Activated T-helper 9 cell treated with anti-CD3 and anti-CD28 coated beads, Interleukin-2, amount 50 U/mL, for 16 hours (primary cell): ENCODE measurements around the gene FASTKD1.

Experiments used
- DNase-seq: peaks from one replicate; pipeline ENCODE4 v3.0.0-alpha.2; 2020; ENCODE audit warnings: low read depth

The FASTKD1 gene

GRCh38 chr2:169504651-169505050 lies 69.0 kb downstream of the FASTKD1 start:
- DNase-seq = no peak

DNA sequence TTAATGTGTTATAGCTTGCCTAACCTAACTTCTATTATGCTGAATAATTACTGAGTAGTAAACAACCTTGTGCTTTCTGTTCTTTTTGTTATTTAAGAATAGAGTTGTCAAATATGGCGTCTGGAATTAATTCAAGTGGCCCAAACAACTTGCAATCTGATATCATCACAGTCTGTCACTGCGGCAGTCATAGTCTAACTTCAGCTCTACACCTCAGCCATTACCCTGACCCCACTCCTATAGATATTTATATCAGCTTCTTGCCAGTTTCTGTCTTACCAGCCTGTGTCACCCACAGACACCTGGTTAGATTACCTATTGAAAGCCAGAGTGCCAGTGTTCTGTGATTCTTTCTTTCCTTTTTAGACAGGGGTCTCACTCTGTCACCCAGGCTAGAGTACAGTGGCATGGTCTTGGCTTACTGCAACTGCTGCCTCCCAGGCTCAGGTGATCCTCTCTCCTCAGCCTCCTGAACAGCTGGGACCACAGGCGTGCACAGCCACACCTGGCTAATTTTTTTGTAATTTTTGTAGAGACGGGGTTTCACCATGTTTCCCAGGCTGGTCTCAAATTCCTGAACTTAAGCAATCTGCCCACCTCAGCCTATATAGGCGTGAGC lies 78.2 kb downstream of the FASTKD1 start:
- DNase-seq = no peak

DNA sequence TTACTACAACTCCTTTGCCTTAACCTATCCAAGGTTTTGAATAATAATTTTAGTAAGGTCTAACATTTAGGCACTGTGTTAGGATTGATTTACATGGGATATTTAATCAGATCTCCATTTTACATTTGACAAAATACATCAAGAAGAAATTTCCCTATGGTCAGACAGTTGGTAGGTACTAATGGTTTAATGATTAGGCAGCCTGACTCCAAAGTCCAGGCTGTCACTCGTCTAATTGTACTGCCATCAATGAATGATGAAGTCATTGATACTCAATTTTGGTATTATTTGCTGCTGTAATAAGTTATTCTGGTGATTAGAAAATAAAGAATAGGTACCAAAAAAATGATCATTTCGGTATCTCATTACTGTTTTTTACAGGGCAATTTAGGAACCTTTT lies 80.3 kb downstream of the FASTKD1 start:
- no peak for DNase-seq

DNA sequence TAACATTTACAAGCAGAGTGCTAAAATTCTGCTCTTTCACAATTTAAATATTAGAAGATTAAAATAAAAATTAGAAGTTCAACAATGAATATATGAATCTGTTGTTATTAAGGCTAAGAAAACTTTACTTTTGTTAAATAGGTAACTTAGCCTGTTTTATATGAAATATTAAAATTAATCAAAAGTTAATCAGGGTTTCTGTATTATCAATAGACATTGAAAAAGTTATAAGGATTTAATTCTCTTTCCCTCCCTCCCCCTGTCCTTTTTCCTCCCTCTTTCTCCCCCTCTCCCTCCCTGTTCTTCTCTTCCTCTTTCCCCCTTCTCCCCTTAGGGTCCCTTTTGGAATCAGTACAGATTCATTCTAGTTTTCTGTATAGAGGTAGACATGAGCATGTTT lies 82.3 kb downstream of the FASTKD1 start:
- DNase-seq = no peak

- no peak for DNase-seq
These were observed 82.8 kb downstream of the FASTKD1 start for GRCh38 chr2:169490834-169491233.

GRCh38 chr2:169486487-169486886 lies 87.2 kb downstream of the FASTKD1 start:
- no peak for DNase-seq

DNA sequence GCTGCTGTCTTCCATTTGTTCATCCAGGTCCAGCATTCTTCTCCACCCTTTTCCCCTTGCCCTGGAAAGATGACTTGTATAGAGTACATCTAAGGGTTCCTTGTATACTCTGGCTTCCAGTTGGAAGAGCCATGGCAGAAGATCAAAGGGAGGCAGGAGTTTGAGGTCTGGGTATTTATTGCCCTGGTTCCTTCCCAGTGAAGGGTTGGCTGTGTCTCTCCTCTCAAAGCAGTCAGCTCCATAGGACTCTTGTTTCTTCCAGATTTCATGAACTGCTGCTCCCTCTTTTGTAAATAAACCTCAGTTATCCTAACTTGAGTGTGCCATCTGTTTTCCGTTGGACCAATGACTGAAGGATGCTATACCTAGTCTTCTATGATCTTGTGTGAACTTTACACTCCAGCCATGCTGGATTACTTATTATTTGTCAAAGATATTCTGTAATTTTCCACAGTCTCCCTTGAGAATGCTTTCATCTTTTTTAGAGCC lies 88.0 kb downstream of the FASTKD1 start:
- DNase-seq = no peak

DNA sequence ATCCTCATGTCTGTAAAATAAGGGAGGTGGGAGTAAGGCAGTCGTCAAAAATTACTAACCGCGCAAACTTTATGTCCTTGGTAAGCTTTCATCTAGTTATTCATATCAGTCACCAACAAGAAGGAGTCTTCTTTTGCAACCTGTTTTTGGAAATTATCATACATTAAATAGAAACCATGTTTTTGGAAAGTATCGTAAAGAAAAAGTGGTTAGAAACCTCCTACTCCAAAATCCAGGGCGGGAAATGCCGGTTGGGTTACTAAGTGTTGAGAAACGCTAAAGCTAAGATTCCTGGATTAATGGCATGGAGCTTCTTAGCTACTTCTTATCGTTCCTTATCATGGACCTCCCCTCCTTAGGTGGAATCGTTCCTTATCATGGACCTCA lies 93.6 kb downstream of the FASTKD1 start:
- no peak for DNase-seq
